Thyroid gland (tissue), 4 donors: ENCODE data around the gene STOML2.

ENCODE experiments used
- CTCF ChIP-seq, 6 experiments: fragments of 200-600 bp in 3 of 6; fragments of 450-650 bp in 3 of 6; sonication (generic) in 3 of 6; IDR thresholded peaks; one replicate each; pipeline ENCODE4 v1.5.1; 2016 to 2019; ENCODE audit warnings: antibody characterized with exemption in 6 of 6, mild to moderate bottlenecking in 2 of 6, inconsistent platforms in 1 of 6, moderate library complexity in 1 of 6
- POLR2A ChIP-seq, 2 donors: fragments of 450-650 bp; IDR thresholded peaks; one replicate each; pipeline ENCODE4 v1.6.1; 2017; ENCODE audit warnings: antibody characterized with exemption in 2 of 2, mild to moderate bottlenecking in 2 of 2, moderate library complexity in 1 of 2

- TF ChIP-seq CTCF (IDR thresholded peaks at IDR 0.05): no peak
- no peak for TF ChIP-seq POLR2A (IDR thresholded peaks at IDR 0.05)
These were observed 37.2 kb upstream of the STOML2 start for GRCh38 chr9:35140093-35140492.
